Muscle of arm (tissue), 12 donors: Measurements from ENCODE around the gene KLK2. TPM values are rescaled to one million over a fixed set of nuclear protein-coding genes. Genes with fewer than 3 reads are reported as not detected.

Experiments used
- DNase-seq: peaks from one replicate; pipeline ENCODE4 v3.0.0-alpha.2; 2013
- polyA plus RNA-seq, 12 donors: library from polyadenylated mRNA; unstranded; fragments of 120-200 nt; gene quantifications; one replicate each; pipeline ENCODE4 v1.2.1, GENCODE V29; 2013; ENCODE audit not compliant: insufficient read length in 12 of 12

KLK2 gene
- polyA plus RNA-seq, 12 donors = 0.20 TPM; not detected in 11

DNA sequence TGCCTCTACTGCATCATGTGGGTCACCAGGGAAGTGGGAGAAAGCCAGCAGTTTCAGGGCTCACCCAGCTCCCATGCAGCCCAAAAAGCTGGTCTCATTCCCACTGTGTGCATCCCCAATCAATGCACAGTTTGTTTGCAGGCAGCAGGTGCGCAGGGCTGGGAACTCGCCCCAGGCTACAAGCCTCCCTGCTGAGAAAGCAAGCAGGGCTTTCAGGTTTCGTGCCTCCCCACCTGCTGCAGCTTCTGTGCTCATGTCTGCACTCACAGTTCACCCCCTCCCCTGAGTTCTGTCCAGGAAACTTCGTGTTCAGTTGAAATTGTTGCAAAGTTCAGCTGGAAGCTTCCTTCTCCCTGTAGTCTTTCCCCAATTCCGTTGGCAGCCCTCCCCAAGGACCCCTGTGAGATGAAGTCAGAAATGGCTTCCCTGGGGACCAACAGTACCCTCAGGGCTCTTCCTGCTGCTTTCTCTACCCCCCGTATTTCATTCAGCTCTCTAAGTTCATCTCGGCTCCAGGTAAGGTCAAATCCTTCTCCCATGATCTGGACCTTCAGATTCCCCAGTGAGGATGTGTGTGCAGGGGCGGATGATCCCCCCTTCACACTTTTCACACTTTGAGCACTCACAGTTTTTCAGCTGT is 28.8 kb upstream of the KLK2 start:
- DNase-seq = no peak

DNA sequence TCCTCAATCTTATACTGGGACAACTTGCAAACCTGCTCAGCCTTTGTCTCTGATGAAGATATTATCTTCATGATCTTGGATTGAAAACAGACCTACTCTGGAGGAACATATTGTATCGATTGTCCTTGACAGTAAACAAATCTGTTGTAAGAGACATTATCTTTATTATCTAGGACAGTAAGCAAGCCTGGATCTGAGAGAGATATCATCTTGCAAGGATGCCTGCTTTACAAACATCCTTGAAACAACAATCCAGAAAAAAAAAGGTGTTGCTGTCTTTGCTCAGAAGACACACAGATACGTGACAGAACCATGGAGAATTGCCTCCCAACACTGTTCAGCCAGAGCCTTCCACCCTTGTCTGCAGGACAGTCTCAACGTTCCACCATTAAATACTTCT is 22.5 kb upstream of the KLK2 start:
- no peak for DNase-seq

DNA sequence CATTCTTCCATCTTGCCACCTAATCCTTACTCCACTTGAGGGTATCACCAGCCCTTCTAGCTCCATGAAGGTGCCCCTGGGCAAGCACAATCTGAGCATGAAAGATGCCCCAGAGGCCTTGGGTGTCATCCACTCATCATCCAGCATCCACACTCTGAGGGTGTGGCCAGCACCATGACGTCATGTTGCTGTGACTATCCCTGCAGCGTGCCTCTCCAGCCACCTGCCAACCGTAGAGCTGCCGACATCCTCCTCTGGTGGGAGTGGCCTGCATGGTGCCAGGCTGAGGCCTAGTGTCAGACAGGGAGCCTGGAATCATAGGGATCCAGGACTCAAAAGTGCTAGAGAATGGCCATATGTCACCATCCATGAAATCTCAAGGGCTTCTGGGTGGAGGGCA is 21.6 kb upstream of the KLK2 start:
- DNase-seq = no peak

DNA sequence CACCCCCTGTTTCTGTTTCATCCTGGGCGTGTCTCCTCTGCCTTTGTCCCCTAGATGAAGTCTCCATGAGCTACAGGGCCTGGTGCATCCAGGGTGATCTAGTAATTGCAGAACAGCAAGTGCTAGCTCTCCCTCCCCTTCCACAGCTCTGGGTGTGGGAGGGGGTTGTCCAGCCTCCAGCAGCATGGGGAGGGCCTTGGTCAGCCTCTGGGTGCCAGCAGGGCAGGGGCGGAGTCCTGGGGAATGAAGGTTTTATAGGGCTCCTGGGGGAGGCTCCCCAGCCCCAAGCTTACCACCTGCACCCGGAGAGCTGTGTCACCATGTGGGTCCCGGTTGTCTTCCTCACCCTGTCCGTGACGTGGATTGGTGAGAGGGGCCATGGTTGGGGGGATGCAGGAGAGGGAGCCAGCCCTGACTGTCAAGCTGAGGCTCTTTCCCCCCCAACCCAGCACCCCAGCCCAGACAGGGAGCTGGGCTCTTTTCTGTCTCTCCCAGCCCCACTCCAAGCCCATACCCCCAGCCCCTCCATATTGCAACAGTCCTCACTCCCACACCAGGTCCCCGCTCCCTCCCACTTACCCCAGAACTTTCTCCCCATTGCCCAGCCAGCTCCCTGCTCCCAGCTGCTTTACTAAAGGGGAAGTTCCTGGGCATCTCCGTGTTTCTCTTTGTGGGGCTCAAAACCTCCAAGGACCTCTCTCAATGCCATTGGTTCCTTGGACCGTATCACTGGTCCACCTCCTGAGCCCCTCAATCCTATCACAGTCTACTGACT is 18.4 kb upstream of the KLK2 start, which contains the start of gene KLK3:
KLK3 (plus strand) TSS at position 280 of the 775 bp plus-strand sequence; CDS start at position 321, 41 bp downstream.
- DNase-seq = no peak

DNA sequence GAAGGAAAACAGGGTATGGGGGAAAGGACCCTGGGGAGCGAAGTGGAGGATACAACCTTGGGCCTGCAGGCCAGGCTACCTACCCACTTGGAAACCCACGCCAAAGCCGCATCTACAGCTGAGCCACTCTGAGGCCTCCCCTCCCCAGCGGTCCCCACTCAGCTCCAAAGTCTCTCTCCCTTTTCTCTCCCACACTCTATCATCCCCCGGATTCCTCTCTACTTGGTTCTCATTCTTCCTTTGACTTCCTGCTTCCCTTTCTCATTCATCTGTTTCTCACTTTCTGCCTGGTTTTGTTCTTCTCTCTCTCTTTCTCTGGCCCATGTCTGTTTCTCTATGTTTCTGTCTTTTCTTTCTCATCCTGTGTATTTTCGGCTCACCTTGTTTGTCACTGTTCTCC is 15.9 kb upstream of the KLK2 start:
- no peak for DNase-seq

DNA sequence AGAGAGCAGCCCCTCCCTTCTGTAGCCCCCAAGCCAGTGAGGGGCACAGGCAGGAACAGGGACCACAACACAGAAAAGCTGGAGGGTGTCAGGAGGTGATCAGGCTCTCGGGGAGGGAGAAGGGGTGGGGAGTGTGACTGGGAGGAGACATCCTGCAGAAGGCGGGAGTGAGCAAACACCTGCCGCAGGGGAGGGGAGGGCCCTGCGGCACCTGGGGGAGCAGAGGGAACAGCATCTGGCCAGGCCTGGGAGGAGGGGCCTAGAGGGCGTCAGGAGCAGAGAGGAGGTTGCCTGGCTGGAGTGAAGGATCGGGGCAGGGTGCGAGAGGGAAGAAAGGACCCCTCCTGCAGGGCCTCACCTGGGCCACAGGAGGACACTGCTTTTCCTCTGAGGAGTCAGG is 14.4 kb upstream of the KLK2 start:
- DNase-seq = no peak

DNA sequence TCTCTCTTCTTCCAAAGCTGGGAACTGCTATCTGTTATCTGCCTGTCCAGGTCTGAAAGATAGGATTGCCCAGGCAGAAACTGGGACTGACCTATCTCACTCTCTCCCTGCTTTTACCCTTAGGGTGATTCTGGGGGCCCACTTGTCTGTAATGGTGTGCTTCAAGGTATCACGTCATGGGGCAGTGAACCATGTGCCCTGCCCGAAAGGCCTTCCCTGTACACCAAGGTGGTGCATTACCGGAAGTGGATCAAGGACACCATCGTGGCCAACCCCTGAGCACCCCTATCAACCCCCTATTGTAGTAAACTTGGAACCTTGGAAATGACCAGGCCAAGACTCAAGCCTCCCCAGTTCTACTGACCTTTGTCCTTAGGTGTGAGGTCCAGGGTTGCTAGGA is 13.4 kb upstream of the KLK2 start:
- no peak for DNase-seq

DNA sequence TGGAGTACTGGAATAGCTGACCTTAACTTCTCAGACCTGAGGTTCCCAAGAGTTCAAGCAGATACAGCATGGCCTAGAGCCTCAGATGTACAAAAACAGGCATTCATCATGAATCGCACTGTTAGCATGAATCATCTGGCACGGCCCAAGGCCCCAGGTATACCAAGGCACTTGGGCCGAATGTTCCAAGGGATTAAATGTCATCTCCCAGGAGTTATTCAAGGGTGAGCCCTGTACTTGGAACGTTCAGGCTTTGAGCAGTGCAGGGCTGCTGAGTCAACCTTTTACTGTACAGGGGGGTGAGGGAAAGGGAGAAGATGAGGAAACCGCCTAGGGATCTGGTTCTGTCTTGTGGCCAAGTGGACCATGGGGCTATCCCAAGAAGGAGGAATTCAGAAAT is 12.2 kb upstream of the KLK2 start:
- DNase-seq = no peak

DNA sequence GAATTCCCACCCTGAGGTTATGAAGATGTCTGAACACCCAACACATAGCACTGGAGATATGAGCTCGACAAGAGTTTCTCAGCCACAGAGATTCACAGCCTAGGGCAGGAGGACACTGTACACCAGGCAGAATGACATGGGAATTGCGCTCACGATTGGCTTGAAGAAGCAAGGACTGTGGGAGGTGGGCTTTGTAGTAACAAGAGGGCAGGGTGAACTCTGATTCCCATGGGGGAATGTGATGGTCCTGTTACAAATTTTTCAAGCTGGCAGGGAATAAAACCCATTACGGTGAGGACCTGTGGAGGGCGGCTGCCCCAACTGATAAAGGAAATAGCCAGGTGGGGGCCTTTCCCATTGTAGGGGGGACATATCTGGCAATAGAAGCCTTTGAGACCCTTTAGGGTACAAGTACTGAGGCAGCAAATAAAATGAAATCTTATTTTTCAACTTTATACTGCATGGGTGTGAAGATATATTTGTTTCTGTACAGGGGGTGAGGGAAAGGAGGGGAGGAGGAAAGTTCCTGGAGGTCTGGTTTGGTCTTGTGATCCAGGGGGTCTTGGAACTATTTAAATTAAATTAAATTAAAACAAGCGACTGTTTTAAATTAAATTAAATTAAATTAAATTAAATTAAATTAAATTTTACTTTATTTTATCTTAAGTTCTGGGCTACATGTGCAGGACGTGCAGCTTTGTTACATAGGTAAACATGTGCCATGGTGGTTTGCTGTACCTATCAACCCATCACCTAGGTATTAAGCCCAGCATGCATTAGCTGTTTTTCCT is 11.5 kb upstream of the KLK2 start:
- no peak for DNase-seq

DNA sequence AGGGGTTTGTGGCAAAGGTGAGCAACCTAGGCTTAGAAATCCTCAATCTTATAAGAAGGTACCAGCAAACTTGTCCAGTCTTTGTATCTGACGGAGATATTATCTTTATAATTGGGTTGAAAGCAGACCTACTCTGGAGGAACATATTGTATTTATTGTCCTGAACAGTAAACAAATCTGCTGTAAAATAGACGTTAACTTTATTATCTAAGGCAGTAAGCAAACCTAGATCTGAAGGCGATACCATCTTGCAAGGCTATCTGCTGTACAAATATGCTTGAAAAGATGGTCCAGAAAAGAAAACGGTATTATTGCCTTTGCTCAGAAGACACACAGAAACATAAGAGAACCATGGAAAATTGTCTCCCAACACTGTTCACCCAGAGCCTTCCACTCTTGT is 3.8 kb upstream of the KLK2 start:
- no peak for DNase-seq

DNA sequence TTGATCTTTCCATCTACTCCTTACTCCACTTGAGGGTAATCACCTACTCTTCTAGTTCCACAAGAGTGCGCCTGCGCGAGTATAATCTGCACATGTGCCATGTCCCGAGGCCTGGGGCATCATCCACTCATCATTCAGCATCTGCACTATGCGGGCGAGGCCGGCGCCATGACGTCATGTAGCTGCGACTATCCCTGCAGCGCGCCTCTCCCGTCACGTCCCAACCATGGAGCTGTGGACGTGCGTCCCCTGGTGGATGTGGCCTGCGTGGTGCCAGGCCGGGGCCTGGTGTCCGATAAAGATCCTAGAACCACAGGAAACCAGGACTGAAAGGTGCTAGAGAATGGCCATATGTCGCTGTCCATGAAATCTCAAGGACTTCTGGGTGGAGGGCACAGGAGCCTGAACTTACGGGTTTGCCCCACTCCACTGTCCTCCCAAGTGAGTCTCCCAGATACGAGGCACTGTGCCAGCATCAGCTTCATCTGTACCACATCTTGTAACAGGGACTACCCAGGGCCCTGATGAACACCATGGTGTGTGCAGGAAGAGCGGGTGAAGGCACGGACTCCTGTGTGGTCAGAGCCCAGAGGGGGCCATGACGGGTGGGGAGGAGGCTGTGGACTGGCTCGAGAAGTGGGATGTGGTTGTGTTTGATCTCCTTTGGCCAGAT is 2.7 kb upstream of the KLK2 start:
- DNase-seq = no peak

DNA sequence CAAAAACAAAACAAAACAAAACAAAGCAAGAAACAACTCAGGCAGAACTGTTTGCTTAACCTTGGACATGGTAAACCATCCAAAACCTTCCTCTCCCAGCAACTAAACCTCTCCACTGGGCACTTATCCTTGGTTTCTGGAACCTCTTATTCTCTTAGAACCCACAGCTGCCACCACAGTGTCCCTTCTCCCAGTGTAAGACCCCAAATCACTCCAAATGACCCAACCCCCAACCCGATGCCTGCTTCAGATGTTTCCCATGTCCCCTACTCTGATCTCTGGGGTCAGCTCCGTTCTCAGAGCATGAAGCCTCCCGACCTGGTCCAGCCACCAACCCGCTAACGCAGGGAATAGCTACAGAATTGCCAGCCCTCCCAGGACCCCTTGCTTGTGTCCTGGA is 972 bp downstream of the KLK2 start:
- DNase-seq = no peak

DNA sequence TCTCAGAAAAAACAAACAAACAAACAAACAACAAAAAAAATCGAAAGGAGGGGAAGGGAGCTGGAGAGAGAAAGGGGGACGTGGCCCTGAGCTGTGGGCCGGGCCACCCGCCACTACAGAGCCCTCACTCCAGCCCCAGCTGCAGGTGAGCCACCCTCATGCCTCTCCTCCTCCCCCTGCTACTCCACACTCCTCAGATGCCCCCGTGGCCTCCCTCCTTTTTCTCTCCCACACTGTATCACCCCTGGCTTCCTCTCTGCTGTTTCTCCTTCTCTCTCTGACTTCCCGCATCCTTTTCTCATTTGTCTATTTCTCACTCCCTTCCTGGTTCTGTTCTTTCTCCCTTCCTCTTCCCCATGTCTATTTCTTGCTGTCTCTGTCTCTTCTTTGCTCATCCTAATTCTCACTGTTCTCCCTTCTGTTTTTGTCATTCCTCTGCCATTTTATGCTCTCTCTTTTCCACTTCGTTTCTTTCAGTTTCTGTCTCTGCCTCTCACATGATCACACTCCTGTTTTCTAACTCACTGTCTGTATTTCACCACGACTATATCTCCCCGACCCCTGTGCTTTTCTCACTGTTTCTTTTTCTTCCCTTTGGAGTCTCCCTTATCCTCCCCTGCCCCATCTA is 2.7 kb downstream of the KLK2 start:
- DNase-seq = no peak

DNA sequence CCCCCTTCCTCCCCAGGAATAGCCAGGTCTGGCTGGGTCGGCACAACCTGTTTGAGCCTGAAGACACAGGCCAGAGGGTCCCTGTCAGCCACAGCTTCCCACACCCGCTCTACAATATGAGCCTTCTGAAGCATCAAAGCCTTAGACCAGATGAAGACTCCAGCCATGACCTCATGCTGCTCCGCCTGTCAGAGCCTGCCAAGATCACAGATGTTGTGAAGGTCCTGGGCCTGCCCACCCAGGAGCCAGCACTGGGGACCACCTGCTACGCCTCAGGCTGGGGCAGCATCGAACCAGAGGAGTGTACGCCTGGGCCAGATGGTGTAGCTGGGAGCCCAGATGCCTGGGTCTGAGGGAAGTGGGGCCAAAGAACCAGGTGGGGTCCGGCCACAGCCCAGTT is 3.2 kb downstream of the KLK2 start:
- no peak for DNase-seq

DNA sequence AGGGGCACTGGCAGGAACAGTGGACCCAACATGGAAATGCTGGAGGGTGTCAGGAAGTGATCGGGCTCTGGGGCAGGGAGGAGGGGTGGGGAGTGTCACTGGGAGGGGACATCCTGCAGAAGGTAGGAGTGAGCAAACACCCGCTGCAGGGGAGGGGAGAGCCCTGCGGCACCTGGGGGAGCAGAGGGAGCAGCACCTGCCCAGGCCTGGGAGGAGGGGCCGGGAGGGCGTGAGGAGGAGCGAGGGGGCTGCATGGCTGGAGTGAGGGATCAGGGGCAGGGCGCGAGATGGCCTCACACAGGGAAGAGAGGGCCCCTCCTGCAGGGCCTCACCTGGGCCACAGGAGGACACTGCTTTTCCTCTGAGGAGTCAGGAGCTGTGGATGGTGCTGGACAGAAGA is 4.1 kb downstream of the KLK2 start:
- no peak for DNase-seq

DNA sequence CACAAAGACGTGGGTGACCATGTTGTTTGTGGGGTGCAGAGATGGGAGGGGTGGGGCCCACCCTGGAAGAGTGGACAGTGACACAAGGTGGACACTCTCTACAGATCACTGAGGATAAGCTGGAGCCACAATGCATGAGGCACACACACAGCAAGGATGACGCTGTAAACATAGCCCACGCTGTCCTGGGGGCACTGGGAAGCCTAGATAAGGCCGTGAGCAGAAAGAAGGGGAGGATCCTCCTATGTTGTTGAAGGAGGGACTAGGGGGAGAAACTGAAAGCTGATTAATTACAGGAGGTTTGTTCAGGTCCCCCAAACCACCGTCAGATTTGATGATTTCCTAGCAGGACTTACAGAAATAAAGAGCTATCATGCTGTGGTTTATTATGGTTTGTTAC is 5.6 kb downstream of the KLK2 start:
- DNase-seq = no peak

DNA sequence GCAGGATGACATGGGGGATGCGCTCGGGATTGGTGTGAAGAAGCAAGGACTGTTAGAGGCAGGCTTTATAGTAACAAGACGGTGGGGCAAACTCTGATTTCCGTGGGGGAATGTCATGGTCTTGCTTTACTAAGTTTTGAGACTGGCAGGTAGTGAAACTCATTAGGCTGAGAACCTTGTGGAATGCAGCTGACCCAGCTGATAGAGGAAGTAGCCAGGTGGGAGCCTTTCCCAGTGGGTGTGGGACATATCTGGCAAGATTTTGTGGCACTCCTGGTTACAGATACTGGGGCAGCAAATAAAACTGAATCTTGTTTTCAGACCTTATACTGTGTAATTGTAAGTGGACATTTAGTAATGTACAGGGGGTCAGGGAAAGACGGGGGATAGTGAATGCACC is 7.0 kb downstream of the KLK2 start:
- DNase-seq = no peak

DNA sequence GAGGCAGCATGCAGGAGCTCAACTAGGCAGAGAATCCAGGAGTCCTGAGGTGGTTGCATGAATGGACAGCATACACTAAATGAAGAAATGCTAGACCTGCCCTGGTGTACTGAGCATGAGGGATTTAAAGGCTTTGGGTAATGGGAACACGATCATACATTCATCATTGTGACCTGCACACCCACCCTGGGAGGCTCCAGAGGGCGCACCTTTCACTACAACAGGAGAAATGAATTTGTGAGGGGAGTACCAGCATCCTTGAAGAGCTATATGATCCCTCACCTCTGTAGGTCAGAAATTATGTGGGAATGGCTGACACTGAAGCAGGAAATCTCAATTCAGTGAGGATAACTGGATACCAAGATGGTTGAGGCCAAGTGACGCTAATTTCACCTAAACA is 8.9 kb downstream of the KLK2 start:
- no peak for DNase-seq

DNA sequence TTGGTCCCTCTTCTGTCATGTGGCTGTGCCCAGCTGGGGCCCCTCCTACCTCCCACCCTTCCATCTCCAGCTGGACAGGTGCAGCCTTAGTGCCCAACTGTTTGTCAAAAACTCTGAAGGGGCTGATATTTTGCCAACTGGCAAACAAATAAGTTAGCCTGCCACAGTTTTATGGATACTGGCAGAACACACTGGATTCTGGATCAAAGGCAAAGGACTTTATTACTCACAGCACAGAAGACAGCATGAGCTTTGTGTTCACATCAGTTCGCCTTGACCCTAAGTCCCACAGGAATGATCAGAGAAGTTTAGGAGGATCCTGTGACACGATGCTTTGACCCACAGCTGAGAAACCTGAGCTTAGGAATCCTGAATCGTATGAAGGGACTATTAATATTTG is 16.4 kb downstream of the KLK2 start:
- no peak for DNase-seq

DNA sequence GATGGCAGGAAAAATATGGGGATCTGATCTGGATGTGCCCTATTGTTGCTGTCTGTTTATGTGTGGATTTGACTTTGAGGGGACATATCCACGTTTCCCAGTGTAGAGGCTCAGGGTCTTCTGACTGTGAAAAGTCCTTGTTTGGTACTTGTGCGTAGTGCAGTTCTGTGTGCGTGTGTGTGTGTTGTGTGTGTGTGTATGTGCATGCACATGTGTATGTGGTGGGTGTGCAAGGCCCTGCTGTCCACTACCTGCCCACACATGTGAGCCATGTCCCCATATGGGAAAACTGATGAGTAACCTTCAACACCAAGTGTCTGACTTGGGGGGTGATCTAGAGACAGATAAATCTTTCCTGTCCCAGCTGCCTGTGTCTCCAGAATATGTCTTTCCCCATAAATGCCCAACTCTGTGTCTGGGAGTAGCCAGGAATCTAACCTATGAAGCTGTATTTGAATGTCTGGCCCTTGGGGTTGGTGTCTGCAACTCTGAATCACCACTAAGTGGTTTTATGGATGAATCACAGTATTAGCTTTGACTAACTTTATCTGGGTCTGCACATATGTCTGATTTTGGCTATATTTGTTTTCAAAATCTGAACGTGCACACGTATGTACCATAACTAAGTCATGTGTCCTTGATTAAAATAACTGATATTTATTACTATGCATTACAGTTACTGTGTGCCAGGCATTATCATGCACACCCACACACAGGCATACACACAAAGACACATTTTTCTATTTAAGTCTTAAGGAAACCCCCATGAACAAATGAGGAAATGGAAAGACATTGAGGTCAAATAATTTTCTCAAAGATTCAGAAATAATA is 17.4 kb downstream of the KLK2 start:
- DNase-seq = no peak

DNA sequence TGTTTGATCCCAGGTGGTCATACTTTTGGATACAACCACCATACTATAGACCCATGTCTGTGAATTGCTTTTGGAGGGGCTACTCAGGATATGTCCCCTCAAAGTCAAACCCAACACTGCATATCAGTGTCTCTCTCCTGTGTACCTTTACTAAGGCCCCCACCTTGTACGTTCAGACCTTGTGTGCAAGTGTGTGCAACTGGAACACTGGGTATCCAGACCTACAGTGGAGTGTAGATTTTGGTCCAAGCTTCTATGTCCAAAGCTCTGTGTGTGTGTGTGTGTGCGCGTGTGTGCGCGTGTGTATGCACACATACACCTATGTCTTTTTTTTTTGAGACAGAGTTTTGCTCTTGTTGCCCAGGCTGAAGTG is 18.0 kb downstream of the KLK2 start:
- DNase-seq = no peak
